WTC11 (cell line): ENCODE results near the gene VPS18. TPM values are rescaled to one million over a fixed set of nuclear protein-coding genes. Genes with fewer than 3 reads are reported as not detected.

Source experiments
- AFF4 ChIP-seq: sonication (generic); formaldehyde crosslinking; IDR thresholded peaks from 2 replicates; pipeline ENCODE4 v1.8.1; 2023; ENCODE audit warnings: mild to moderate bottlenecking, missing genetic modification reagents, borderline replicate concordance
- ATF6 ChIP-seq: sonication (generic); formaldehyde crosslinking; IDR thresholded peaks from 2 replicates; pipeline ENCODE4 v1.8.1; 2023; ENCODE audit warnings: mild to moderate bottlenecking, missing genetic modification reagents
- CBFB ChIP-seq: sonication (generic); formaldehyde crosslinking; IDR thresholded peaks from 2 replicates; pipeline ENCODE4 v1.8.1; 2022; ENCODE audit warnings: mild to moderate bottlenecking, low read depth, missing genetic modification reagents
- CREM ChIP-seq: sonication (generic); formaldehyde crosslinking; IDR thresholded peaks from 2 replicates; pipeline ENCODE4 v1.8.1; 2022; ENCODE audit warnings: mild to moderate bottlenecking, missing genetic modification reagents, moderate library complexity
- E2F1 ChIP-seq: sonication (generic); formaldehyde crosslinking; IDR thresholded peaks from 2 replicates; pipeline ENCODE4 v1.8.0; 2022; ENCODE audit warnings: mild to moderate bottlenecking, missing genetic modification reagents
- ERG ChIP-seq: fragments of 250-450 bp; sonication (Bioruptor Pico); IDR thresholded peaks from 2 replicates; pipeline ENCODE4 v1.8.0; 2021; ENCODE audit warnings: mild to moderate bottlenecking
- ESRRA ChIP-seq: sonication (generic); formaldehyde crosslinking; IDR thresholded peaks from 2 replicates; pipeline ENCODE4 v1.8.1; 2022; ENCODE audit warnings: mild to moderate bottlenecking, missing genetic modification reagents, borderline replicate concordance
- FOXK1 ChIP-seq: sonication (generic); formaldehyde crosslinking; IDR thresholded peaks from 2 replicates; pipeline ENCODE4 v1.8.0; 2022; ENCODE audit warnings: mild to moderate bottlenecking, moderate library complexity, missing genetic modification reagents
- FOXP4 ChIP-seq: sonication (generic); formaldehyde crosslinking; IDR thresholded peaks from 2 replicates; pipeline ENCODE4 v1.8.0; 2022; ENCODE audit warnings: mild to moderate bottlenecking, missing genetic modification reagents
- IRF1 ChIP-seq: sonication (generic); formaldehyde crosslinking; IDR thresholded peaks from 2 replicates; pipeline ENCODE4 v1.8.0; 2023; ENCODE audit warnings: missing genetic modification reagents
- IRF2 ChIP-seq: sonication (generic); formaldehyde crosslinking; IDR thresholded peaks from 2 replicates; pipeline ENCODE4 v1.8.0; 2022; ENCODE audit warnings: low read depth, missing genetic modification reagents, borderline replicate concordance
- JUN ChIP-seq: sonication (generic); formaldehyde crosslinking; IDR thresholded peaks from 2 replicates; pipeline ENCODE4 v1.8.0; 2023; ENCODE audit warnings: mild to moderate bottlenecking, missing genetic modification reagents
- MLX ChIP-seq: sonication (generic); formaldehyde crosslinking; IDR thresholded peaks from 2 replicates; pipeline ENCODE4 v1.8.1; 2023; ENCODE audit warnings: mild to moderate bottlenecking, missing genetic modification reagents, moderate library complexity
- MXD4 ChIP-seq: fragments of 250-450 bp; sonication (Bioruptor Pico); IDR thresholded peaks from 2 replicates; pipeline ENCODE4 v1.8.0; 2021; ENCODE audit warnings: mild to moderate bottlenecking, moderate library complexity, borderline replicate concordance
- NR3C1 ChIP-seq: sonication (generic); formaldehyde crosslinking; conservative IDR thresholded peaks from 2 replicates; pipeline ENCODE4 v1.8.1; 2023; ENCODE audit warnings: low read depth, mild to moderate bottlenecking, missing genetic modification reagents
- OVOL2 ChIP-seq: fragments of 250-450 bp; sonication (Bioruptor Pico); IDR thresholded peaks from 2 replicates; pipeline ENCODE4 v1.9.0; 2021; ENCODE audit warnings: mild to moderate bottlenecking, borderline replicate concordance
- RORB ChIP-seq: fragments of 250-450 bp; sonication (Bioruptor Pico); IDR thresholded peaks from 2 replicates; pipeline ENCODE4 v1.9.0; 2021; ENCODE audit warnings: mild to moderate bottlenecking
- SMAD3 ChIP-seq: sonication (generic); formaldehyde crosslinking; IDR thresholded peaks from 2 replicates; pipeline ENCODE4 v1.8.0; 2022; ENCODE audit warnings: missing genetic modification reagents, mild to moderate bottlenecking, borderline replicate concordance
- SMAD4 ChIP-seq: sonication (generic); formaldehyde crosslinking; IDR thresholded peaks from 2 replicates; pipeline ENCODE4 v1.8.0; 2022; ENCODE audit warnings: mild to moderate bottlenecking, missing genetic modification reagents
- SOX15 ChIP-seq: fragments of 250-450 bp; sonication (Bioruptor Pico); IDR thresholded peaks from 2 replicates; pipeline ENCODE4 v1.9.0; 2021; ENCODE audit warnings: mild to moderate bottlenecking
- TEAD1 ChIP-seq: sonication (generic); formaldehyde crosslinking; IDR thresholded peaks from 2 replicates; pipeline ENCODE4 v1.8.0; 2022; ENCODE audit warnings: mild to moderate bottlenecking, missing genetic modification reagents
- ZBTB21 ChIP-seq: sonication (generic); formaldehyde crosslinking; IDR thresholded peaks from 2 replicates; pipeline ENCODE4 v1.8.1; 2023; ENCODE audit warnings: mild to moderate bottlenecking, missing genetic modification reagents, borderline replicate concordance
- ZBTB43 ChIP-seq: sonication (generic); formaldehyde crosslinking; IDR thresholded peaks from 2 replicates; pipeline ENCODE4 v1.8.1; 2023; ENCODE audit warnings: mild to moderate bottlenecking, missing genetic modification reagents
- ZMAT4 ChIP-seq: fragments of 250-450 bp; sonication (Bioruptor Pico); IDR thresholded peaks from 2 replicates; pipeline ENCODE4 v1.9.0; 2021; ENCODE audit warnings: mild to moderate bottlenecking
- total RNA-seq: library from RNA; stranded (reverse); gene quantifications from 3 replicates; pipeline ENCODE4 v1.2.3, GENCODE V29; 2021

Gene VPS18
- total RNA-seq, 1 experiment from 2014 or later = 27.3 TPM

GRCh38 chr15:40925863-40926658 lies 31.8 kb downstream of the VPS18 start (continued):
- TF ChIP-seq ZBTB43 (CRISPR knock-in tag) (0 out of 2 replicates have a peak, but pooled peaks have one; percentile 63), JUN (CRISPR knock-in tag) (no peak), SMAD4 (CRISPR knock-in tag) (no peak), IRF1 (CRISPR knock-in tag) (peak; percentile 65; the same call in 1 of the 2 replicates), NR3C1 (CRISPR knock-in tag) (0 out of 2 replicates have a peak, but pooled peaks have one; percentile 52), FOXP4 (CRISPR knock-in tag) (peak; percentile 74), MLX (CRISPR knock-in tag) (no peak), TEAD1 (CRISPR knock-in tag) (peak; percentile 54), E2F1 (no peak), SMAD3 (CRISPR knock-in tag) (peak; percentile 85), ZMAT4 (CRISPR knock-in tag) (no peak), ZBTB21 (CRISPR knock-in tag) (peak; percentile 78; the same call in 1 of the 2 replicates), ERG (CRISPR knock-in tag) (no peak), RORB (CRISPR knock-in tag) (no peak), ESRRA (CRISPR knock-in tag) (no peak), CREM (CRISPR knock-in tag) (0 out of 2 replicates have a peak, but pooled peaks have one; percentile 24), ATF6 (CRISPR knock-in tag) (no peak), AFF4 (CRISPR knock-in tag) (no peak; the same call in 1 of the 2 replicates), MXD4 (no peak), SOX15 (CRISPR knock-in tag) (no peak), IRF2 (CRISPR knock-in tag) (no peak), CBFB (CRISPR knock-in tag) (no peak), OVOL2 (CRISPR knock-in tag) (no peak), FOXK1 (CRISPR knock-in tag) (peak; percentile 73)
